Activated naive CD8-positive, alpha-beta T cell treated with anti-CD3 and anti-CD28 coated beads, Interleukin-2, amount 50 U/mL, for 24 hours (primary cell): ENCODE measurements around the gene RUVBL2.

ENCODE experiments used
- ATAC-seq: fragments of 150-1000 bp; cut with Tn5 transposase; one replicate; pipeline ENCODE4 v1.10.0; 2021
- DNase-seq: peaks from one replicate; pipeline ENCODE4 v3.0.0; 2021
- H3K27ac Mint-ChIP-seq: one replicate; pipeline ENCODE4 v1.8.0; 2021; ENCODE audit warnings: mild to moderate bottlenecking, mixed read lengths
- H3K27me3 Mint-ChIP-seq: one replicate; pipeline ENCODE4 v1.8.0; 2021; ENCODE audit warnings: mixed read lengths
- H3K36me3 Mint-ChIP-seq: one replicate; pipeline ENCODE4 v1.8.0; 2021; ENCODE audit warnings: low read depth, mixed read lengths
- H3K4me1 Mint-ChIP-seq: one replicate; pipeline ENCODE4 v1.8.0; 2021; ENCODE audit warnings: mixed read lengths
- H3K4me3 Mint-ChIP-seq: one replicate; pipeline ENCODE4 v1.8.0; 2021; ENCODE audit warnings: mild to moderate bottlenecking, moderate library complexity, mixed read lengths
- H3K9me3 Mint-ChIP-seq: one replicate; pipeline ENCODE4 v1.8.0; 2021; ENCODE audit warnings: mixed read lengths

Gene RUVBL2

GRCh38 chr19:48990400-48990799, 3.3 kb upstream of the RUVBL2 start:
- Mint-ChIP-seq H3K27ac (peak overlapping the region; percentile 23), H3K36me3 (peaks cover 30% of the 10 kb centered on the region), H3K9me3 (no peaks in the 10 kb centered on the region), H3K4me3 (no peak overlapping the region), H3K27me3 (no peaks in the 10 kb centered on the region), H3K4me1 (peaks cover 52% of the 10 kb centered on the region)
- no peak for DNase-seq
- ATAC-seq, result no peak

DNA sequence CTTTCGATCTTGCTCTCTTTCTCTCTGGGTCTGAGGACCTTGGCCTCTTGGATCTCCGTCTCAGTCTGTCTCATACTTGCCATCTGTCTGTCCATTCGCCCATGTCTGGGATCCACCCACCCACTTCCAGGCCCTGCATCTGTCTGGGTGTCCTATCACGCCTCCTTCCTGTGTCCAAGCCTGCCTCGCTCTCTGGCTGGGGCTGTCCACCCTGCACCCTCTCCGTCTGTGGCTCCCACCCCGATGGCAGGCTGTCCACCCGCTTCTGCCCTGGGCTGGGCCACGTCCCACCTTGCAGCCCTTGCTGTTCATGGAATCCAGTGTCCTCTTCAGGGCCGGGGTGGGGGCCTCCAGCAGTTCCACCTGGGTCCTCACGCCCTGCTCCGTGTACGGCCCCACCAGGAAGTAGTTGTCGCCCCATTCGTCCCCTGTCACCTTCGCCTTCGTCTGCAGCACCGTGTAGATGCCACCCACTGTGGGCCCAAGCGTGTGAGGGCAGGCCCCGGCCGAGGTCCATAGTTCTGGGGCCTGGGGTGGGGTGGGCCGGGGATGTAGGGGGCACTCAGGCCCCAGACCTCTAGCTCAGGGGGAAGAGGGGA, 2.6 kb upstream of the RUVBL2 start:
- H3K27me3 Mint-ChIP-seq, result no peaks in the 10 kb centered on the region
- H3K4me1 Mint-ChIP-seq, result peaks cover 55% of the 10 kb centered on the region
- ATAC-seq, result no peak
- peak overlapping the region; percentile 22 for H3K27ac Mint-ChIP-seq
- no peak overlapping the region for H3K4me3 Mint-ChIP-seq
- H3K36me3 Mint-ChIP-seq, result peaks cover 30% of the 10 kb centered on the region
- H3K9me3 Mint-ChIP-seq, result no peaks in the 10 kb centered on the region
- no peak for DNase-seq

- peaks cover 30% of the 10 kb centered on the region for H3K36me3 Mint-ChIP-seq
- H3K9me3 Mint-ChIP-seq, result no peaks in the 10 kb centered on the region
- peak overlapping the region; percentile 91 for H3K27ac Mint-ChIP-seq
- DNase-seq, result no peak
- no peak for ATAC-seq
- no peaks in the 10 kb centered on the region for H3K27me3 Mint-ChIP-seq
- H3K4me3 Mint-ChIP-seq, result peak overlapping the region; percentile 98
- H3K4me1 Mint-ChIP-seq, result peaks cover 52% of the 10 kb centered on the region
Measured at GRCh38 chr19:48991873-48992580, 1.7 kb upstream of the RUVBL2 start.

DNA sequence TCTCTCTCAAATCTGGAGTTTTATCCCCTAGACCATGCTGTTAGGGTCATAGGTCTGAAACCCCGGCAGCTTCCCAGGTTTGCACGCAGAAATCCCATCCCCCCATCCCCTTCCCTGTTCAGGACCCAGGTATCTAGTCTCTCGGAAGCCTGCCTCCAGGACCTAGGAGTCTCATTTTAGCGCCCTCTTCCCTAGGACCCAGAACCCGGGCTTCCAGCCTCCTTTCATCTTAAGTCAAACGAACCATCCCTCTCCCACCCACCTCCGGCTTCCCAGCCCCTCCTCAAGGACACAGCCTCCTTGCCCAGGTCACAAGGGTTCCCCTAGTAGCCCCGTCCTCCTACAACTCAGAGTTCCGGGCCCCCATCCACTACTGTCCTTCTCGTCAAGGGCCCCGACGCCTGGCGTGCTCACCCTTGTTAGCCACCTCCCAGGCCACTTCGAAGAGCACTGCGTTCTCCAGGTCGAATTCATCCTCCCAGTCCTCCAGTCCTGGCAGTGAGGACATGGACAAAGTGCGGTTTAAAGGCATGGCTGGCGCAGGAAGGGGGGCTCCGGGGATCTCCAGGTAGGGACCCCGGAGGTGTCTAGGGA, 1.0 kb upstream of the RUVBL2 start:
- H3K4me1 Mint-ChIP-seq, result peaks cover 46% of the 10 kb centered on the region
- peak overlapping the region; percentile 91 for H3K27ac Mint-ChIP-seq
- H3K36me3 Mint-ChIP-seq, result peaks cover 29% of the 10 kb centered on the region

GRCh38 chr19:48994035-48994386, 324 bp downstream of the RUVBL2 start:
- Mint-ChIP-seq H3K4me3 (peak overlapping the region; percentile 98), H3K27me3 (no peaks in the 10 kb centered on the region), H3K4me1 (peaks cover 35% of the 10 kb centered on the region), H3K9me3 (no peaks in the 10 kb centered on the region), H3K36me3 (peaks cover 20% of the 10 kb centered on the region), H3K27ac (peak overlapping the region; percentile 99)
- no peak for ATAC-seq
- DNase-seq, result no peak

More for the DNA sequence above, 1.0 kb upstream of the RUVBL2 start:
- Mint-ChIP-seq H3K4me3 (peak overlapping the region; percentile 98), H3K9me3 (no peaks in the 10 kb centered on the region), H3K27me3 (no peaks in the 10 kb centered on the region)
- DNase-seq (no peak), ATAC-seq (no peak)

GRCh38 chr19:48997972-48998371, 4.3 kb downstream of the RUVBL2 start:
- peak; percentile 71 for DNase-seq
- Mint-ChIP-seq H3K27me3 (no peaks in the 10 kb centered on the region), H3K4me3 (no peak overlapping the region), H3K9me3 (no peaks in the 10 kb centered on the region), H3K36me3 (peaks cover 28% of the 10 kb centered on the region), H3K27ac (no peak overlapping the region), H3K4me1 (peaks cover 21% of the 10 kb centered on the region)
- ATAC-seq, result no peak

GRCh38 chr19:48999481-49000325, 6.0 kb downstream of the RUVBL2 start:
- DNase-seq, result peak; percentile 68
- H3K27me3 Mint-ChIP-seq, result no peaks in the 10 kb centered on the region
- peaks cover 23% of the 10 kb centered on the region for H3K36me3 Mint-ChIP-seq
- peaks cover 11% of the 10 kb centered on the region for H3K4me1 Mint-ChIP-seq
- ATAC-seq, result peak; percentile 63
- H3K27ac Mint-ChIP-seq, result no peak overlapping the region
- no peaks in the 10 kb centered on the region for H3K9me3 Mint-ChIP-seq
- H3K4me3 Mint-ChIP-seq, result no peak overlapping the region

DNA sequence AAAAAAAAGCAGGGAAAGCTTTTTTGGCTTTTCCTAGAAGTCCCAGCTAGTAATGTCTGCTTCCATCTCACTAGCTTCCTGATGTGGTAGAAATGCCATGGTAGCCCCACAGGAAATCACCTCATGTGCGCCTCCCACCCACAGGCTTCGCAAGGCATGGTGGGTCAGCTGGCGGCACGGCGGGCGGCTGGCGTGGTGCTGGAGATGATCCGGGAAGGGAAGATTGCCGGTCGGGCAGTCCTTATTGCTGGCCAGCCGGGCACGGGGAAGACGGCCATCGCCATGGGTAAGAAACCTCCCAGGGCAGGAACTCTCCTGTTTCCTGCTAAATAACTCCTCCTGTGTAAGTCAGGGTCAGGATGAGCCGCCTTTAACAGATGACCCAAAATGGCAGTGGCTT, 10.4 kb downstream of the RUVBL2 start:
- DNase-seq, result no peak
- Mint-ChIP-seq H3K4me3 (no peak overlapping the region), H3K4me1 (no peaks in the 10 kb centered on the region), H3K27me3 (no peaks in the 10 kb centered on the region), H3K36me3 (peaks cover 28% of the 10 kb centered on the region), H3K9me3 (no peaks in the 10 kb centered on the region), H3K27ac (no peak overlapping the region)
- no peak for ATAC-seq

- H3K4me3 Mint-ChIP-seq, result no peak overlapping the region
- H3K27ac Mint-ChIP-seq, result no peak overlapping the region
- H3K36me3 Mint-ChIP-seq, result peaks cover 21% of the 10 kb centered on the region
- H3K4me1 Mint-ChIP-seq, result no peaks in the 10 kb centered on the region
- H3K9me3 Mint-ChIP-seq, result no peaks in the 10 kb centered on the region
- no peak for ATAC-seq
- no peak for DNase-seq
- no peaks in the 10 kb centered on the region for H3K27me3 Mint-ChIP-seq
Measured at GRCh38 chr19:49004964-49005614, 11.4 kb downstream of the RUVBL2 start.

DNA sequence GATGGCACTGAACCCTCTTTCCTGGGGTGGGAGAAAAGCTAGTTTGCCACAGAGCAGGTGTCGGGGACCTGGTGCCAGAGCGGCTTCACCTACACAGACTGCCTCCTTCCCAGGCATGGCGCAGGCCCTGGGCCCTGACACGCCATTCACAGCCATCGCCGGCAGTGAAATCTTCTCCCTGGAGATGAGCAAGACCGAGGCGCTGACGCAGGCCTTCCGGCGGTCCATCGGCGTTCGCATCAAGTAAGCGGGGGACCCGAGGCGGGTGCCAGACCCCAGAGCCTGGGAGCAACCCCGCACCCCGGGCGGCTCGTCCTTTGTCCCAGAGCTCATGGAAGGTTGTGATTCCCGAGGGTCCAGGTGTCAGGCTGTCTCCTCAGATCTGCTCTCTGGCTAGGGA, 13.2 kb downstream of the RUVBL2 start:
- Mint-ChIP-seq H3K27me3 (no peaks in the 10 kb centered on the region), H3K9me3 (no peaks in the 10 kb centered on the region), H3K36me3 (peaks cover 23% of the 10 kb centered on the region), H3K27ac (no peak overlapping the region), H3K4me3 (no peak overlapping the region), H3K4me1 (no peaks in the 10 kb centered on the region)
- ATAC-seq (no peak), DNase-seq (no peak)

DNA sequence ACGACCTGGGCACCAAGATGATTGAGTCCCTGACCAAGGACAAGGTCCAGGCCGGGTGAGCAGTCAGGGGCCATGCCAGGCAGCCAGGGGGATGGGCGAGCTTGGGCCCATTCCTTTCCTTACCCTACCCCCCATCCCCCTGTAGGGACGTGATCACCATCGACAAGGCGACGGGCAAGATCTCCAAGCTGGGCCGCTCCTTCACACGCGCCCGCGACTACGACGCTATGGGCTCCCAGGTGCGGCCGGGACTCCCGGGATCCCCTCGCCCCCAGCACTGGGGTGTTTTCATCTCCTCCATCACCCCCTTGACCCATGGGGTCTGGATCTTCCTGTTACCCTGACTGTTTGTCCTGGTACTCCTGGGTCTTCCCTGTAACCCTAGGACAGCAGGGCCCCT, 16.1 kb downstream of the RUVBL2 start:
- ATAC-seq (no peak), DNase-seq (no peak)
- H3K36me3 Mint-ChIP-seq, result peaks cover 21% of the 10 kb centered on the region
- H3K27me3 Mint-ChIP-seq, result no peaks in the 10 kb centered on the region
- no peak overlapping the region for H3K27ac Mint-ChIP-seq
- H3K4me1 Mint-ChIP-seq, result no peaks in the 10 kb centered on the region
- no peaks in the 10 kb centered on the region for H3K9me3 Mint-ChIP-seq
- no peak overlapping the region for H3K4me3 Mint-ChIP-seq

DNA sequence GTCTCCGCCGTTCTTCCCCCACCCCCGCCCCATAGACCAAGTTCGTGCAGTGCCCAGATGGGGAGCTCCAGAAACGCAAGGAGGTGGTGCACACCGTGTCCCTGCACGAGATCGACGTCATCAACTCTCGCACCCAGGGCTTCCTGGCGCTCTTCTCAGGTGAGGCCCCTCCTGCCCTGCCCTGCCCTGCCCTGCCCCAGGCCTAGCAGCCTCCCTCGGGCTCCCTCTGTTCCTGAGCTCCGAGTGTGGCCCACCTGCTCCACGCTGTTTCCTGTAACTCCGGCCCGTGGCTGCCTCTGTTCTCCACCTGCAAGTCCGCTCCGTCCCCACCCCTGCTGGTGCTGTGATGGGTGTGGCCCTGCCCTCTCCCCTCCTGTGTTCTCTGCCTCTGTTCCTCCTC, 16.8 kb downstream of the RUVBL2 start:
- H3K27ac Mint-ChIP-seq, result no peak overlapping the region
- ATAC-seq (no peak), DNase-seq (no peak)
- H3K9me3 Mint-ChIP-seq, result no peaks in the 10 kb centered on the region
- H3K4me1 Mint-ChIP-seq, result no peaks in the 10 kb centered on the region
- peaks cover 17% of the 10 kb centered on the region for H3K36me3 Mint-ChIP-seq
- H3K27me3 Mint-ChIP-seq, result no peaks in the 10 kb centered on the region
- no peak overlapping the region for H3K4me3 Mint-ChIP-seq

GRCh38 chr19:49011194-49011593, 17.5 kb downstream of the RUVBL2 start:
- H3K36me3 Mint-ChIP-seq, result peaks cover 21% of the 10 kb centered on the region
- no peak overlapping the region for H3K27ac Mint-ChIP-seq
- no peaks in the 10 kb centered on the region for H3K27me3 Mint-ChIP-seq
- H3K4me1 Mint-ChIP-seq, result no peaks in the 10 kb centered on the region
- no peak overlapping the region for H3K4me3 Mint-ChIP-seq
- DNase-seq (no peak), ATAC-seq (no peak)
- no peaks in the 10 kb centered on the region for H3K9me3 Mint-ChIP-seq

DNA sequence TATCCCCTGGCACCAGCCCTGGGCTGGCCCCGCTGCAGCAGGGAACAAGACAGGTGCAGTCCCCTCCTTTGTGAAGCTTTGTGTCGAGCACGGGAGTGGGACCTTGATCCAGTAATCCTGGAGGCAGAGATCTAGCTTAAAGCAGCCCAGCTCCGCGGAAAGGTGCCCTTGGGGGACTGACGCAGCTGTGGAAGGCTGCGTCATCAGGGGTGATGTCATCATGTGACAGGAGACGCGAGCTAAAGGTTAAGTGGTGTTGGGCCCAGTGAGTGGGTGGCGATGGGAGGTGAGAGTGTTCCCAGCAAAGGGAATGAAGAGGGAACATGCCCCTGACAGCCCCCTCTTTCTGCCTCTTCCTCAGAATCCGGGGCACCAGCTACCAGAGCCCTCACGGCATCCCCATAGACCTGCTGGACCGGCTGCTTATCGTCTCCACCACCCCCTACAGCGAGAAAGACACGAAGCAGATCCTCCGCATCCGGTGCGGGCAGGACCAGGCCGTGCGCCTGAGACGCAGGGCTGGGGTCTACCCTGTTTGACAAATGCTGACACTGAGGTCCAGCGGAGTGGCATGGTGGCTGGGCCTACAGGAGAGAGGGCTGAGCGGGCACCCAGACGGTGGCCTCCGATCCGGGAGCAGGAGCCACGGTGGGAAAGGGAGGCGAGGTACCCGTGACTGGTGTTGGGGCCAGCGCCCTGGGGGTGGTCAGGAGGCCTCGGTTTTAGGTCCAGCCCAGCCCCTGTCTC, 20.6 kb downstream of the RUVBL2 start:
- Mint-ChIP-seq H3K9me3 (no peaks in the 10 kb centered on the region), H3K4me3 (no peak overlapping the region), H3K4me1 (peaks cover 14% of the 10 kb centered on the region), H3K36me3 (peaks cover 13% of the 10 kb centered on the region), H3K27ac (no peak overlapping the region), H3K27me3 (peaks cover 5% of the 10 kb centered on the region)
- no peak for ATAC-seq
- DNase-seq, result no peak
